Suppressor macrophage treated with lipopolysaccharide for 1 hour (primary cell): Measurements from ENCODE around the gene CPED1.
"Not testable (repeated sequence)": the region's sequence is repeated elsewhere in the genome, so short reads cannot be mapped to it uniquely, and the experiment has no call there.

Experiments used
- DNase-seq, 3 donors: peaks; one replicate each; pipeline ENCODE4 v3.0.0-alpha.2; 2020 to 2022

Gene CPED1

GRCh38 chr7:121300685-121301420 lies 312.3 kb downstream of the CPED1 start:
- DNase-seq = no peak

- DNase-seq = no peak
Measured at GRCh38 chr7:121301446-121302213, 313.1 kb downstream of the CPED1 start.

- no peak for DNase-seq
Measured at GRCh38 chr7:121302214-121302745, 313.8 kb downstream of the CPED1 start.

GRCh38 chr7:121303422-121304101 lies 315.1 kb downstream of the CPED1 start:
- DNase-seq = no peak

- no peak for DNase-seq
Measured at GRCh38 chr7:121304102-121304658, 315.7 kb downstream of the CPED1 start.

GRCh38 chr7:121305109-121305508 lies 316.6 kb downstream of the CPED1 start:
- no peak for DNase-seq

GRCh38 chr7:121306565-121306964 lies 318.1 kb downstream of the CPED1 start:
- no peak for DNase-seq

GRCh38 chr7:121307021-121307574 lies 318.6 kb downstream of the CPED1 start:
- no peak for DNase-seq

- DNase-seq = no peak
Measured at GRCh38 chr7:121313220-121313792, 324.8 kb downstream of the CPED1 start.

GRCh38 chr7:121313793-121314676 lies 325.5 kb downstream of the CPED1 start:
- DNase-seq = no peak

- DNase-seq = not testable (repeated sequence)
Measured at GRCh38 chr7:121315170-121315569, 326.7 kb downstream of the CPED1 start.

- no peak for DNase-seq
Measured at GRCh38 chr7:121322460-121322859, 333.9 kb downstream of the CPED1 start.

- DNase-seq = no peak
Measured at GRCh38 chr7:121323515-121324302, 335.2 kb downstream of the CPED1 start.

- no peak for DNase-seq
Measured at GRCh38 chr7:121327671-121328070, 339.2 kb downstream of the CPED1 start.

GRCh38 chr7:121328508-121329190 lies 340.1 kb downstream of the CPED1 start, which contains the start of gene WNT16:
WNT16 (plus strand) TSS chr7:121329000; CDS start chr7:121329293, 293 bp downstream.
- DNase-seq = no peak

GRCh38 chr7:121329191-121330052 lies 340.9 kb downstream of the CPED1 start:
- peak in 1 of 3 donors; percentile 10 for DNase-seq

- peak in 1 of 3 donors; percentile 9 for DNase-seq
Measured at GRCh38 chr7:121330053-121330833, 341.7 kb downstream of the CPED1 start.

GRCh38 chr7:121331048-121331447 lies 342.5 kb downstream of the CPED1 start:
- no peak for DNase-seq
